Stimulated activated CD8-positive, alpha-beta memory T cell treated with anti-CD3 and anti-CD28 coated beads, Interleukin-15, amount 100 ng/mL, for 24 hours (primary cell): ENCODE measurements around the gene TGFB2.

Experiments used
- DNase-seq: peaks from one replicate; pipeline ENCODE4 v3.0.0-alpha.2; 2020; ENCODE audit warnings: low read depth

The TGFB2 gene

GRCh38 chr1:218426343-218426657 is 81.2 kb downstream of the TGFB2 start:
- no peak for DNase-seq

- no peak for DNase-seq
Observed at GRCh38 chr1:218429301-218429700, 84.2 kb downstream of the TGFB2 start.

GRCh38 chr1:218430346-218430745 is 85.2 kb downstream of the TGFB2 start:
- no peak for DNase-seq

- DNase-seq, result no peak
Observed at GRCh38 chr1:218430822-218431221, 85.7 kb downstream of the TGFB2 start.

- DNase-seq, result no peak
Observed at GRCh38 chr1:218431476-218431875, 86.3 kb downstream of the TGFB2 start.

GRCh38 chr1:218433744-218434143 is 88.6 kb downstream of the TGFB2 start:
- DNase-seq, result no peak

GRCh38 chr1:218435528-218435927 is 90.4 kb downstream of the TGFB2 start:
- DNase-seq, result no peak

- DNase-seq, result no peak
Observed at GRCh38 chr1:218436346-218436745, 91.2 kb downstream of the TGFB2 start.

GRCh38 chr1:218436997-218437396 is 91.9 kb downstream of the TGFB2 start:
- DNase-seq, result no peak

- DNase-seq, result no peak
Observed at GRCh38 chr1:218439541-218440295, 94.6 kb downstream of the TGFB2 start.

- no peak for DNase-seq
Observed at GRCh38 chr1:218443255-218443654, 98.1 kb downstream of the TGFB2 start.

GRCh38 chr1:218444173-218444572 is 99.0 kb downstream of the TGFB2 start:
- no peak for DNase-seq

GRCh38 chr1:218444588-218444987 is 99.5 kb downstream of the TGFB2 start:
- DNase-seq, result no peak

- DNase-seq, result no peak
Observed at GRCh38 chr1:218447010-218447689, 102.0 kb downstream of the TGFB2 start.

GRCh38 chr1:218451415-218451814 is 106.3 kb downstream of the TGFB2 start:
- no peak for DNase-seq

GRCh38 chr1:218454700-218455282 is 109.7 kb downstream of the TGFB2 start:
- no peak for DNase-seq

- no peak for DNase-seq
Observed at GRCh38 chr1:218456444-218456843, 111.3 kb downstream of the TGFB2 start.

GRCh38 chr1:218459450-218459849 is 114.3 kb downstream of the TGFB2 start:
- no peak for DNase-seq

- DNase-seq, result no peak
Observed at GRCh38 chr1:218459878-218460711, 115.0 kb downstream of the TGFB2 start.

- DNase-seq, result no peak
Observed at GRCh38 chr1:218461351-218461750, 116.2 kb downstream of the TGFB2 start.

GRCh38 chr1:218462116-218462515 is 117.0 kb downstream of the TGFB2 start:
- no peak for DNase-seq

- no peak for DNase-seq
Observed at GRCh38 chr1:218462587-218462986, 117.5 kb downstream of the TGFB2 start.
